WTC11 (cell line): ENCODE data around the gene GSG1L. TPM values are rescaled to one million over a fixed set of nuclear protein-coding genes. Genes with fewer than 3 reads are reported as not detected.

ENCODE experiments used
- ATAC-seq: fragments of 200-7000 bp; cut with Tn5 transposase; 2 replicates; pipeline ENCODE4 v1.10.0; 2021; ENCODE audit warnings: mild to moderate bottlenecking, moderate library complexity
- CTCF ChIA-PET: fragments of 300-600 bp; sonication (Branson Sonifier 250); formaldehyde crosslinking; loops from one replicate; lab custom pipeline; 2021; ENCODE audit warnings: antibody characterized with exemption; lab: Charles Lee
- POLR2A ChIA-PET: fragments of 350-600 bp; sonication (Branson Sonifier 250); formaldehyde crosslinking; loops from one replicate; lab custom pipeline; 2021; ENCODE audit warnings: antibody characterized with exemption; lab: Charles Lee
- DNase-seq: peaks from one replicate; pipeline ENCODE4 v3.0.0; 2021; ENCODE audit warnings: low spot score
- H3K27ac Mint-ChIP-seq: 2 replicates; pipeline ENCODE4 v1.8.0; 2021; ENCODE audit warnings: mixed read lengths
- H3K27me3 Mint-ChIP-seq: 2 replicates; pipeline ENCODE4 v1.8.0; 2021; ENCODE audit warnings: low read depth, mild to moderate bottlenecking, moderate library complexity, mixed read lengths
- H3K36me3 Mint-ChIP-seq: 2 replicates; pipeline ENCODE4 v1.8.0; 2021; ENCODE audit warnings: mixed read lengths
- H3K4me1 Mint-ChIP-seq: 2 replicates; pipeline ENCODE4 v1.8.0; 2022; ENCODE audit warnings: mixed read lengths
- H3K4me3 Mint-ChIP-seq: 2 replicates; pipeline ENCODE4 v1.8.0; 2021; ENCODE audit warnings: mild to moderate bottlenecking, moderate library complexity, mixed read lengths
- H3K9me3 Mint-ChIP-seq: 2 replicates; pipeline ENCODE4 v1.8.0; 2021; ENCODE audit warnings: mixed read lengths
- CDX4 ChIP-seq: fragments of 250-450 bp; sonication (Bioruptor Pico); IDR thresholded peaks from 2 replicates; pipeline ENCODE4 v1.9.0; 2021; ENCODE audit warnings: moderate library complexity, mild to moderate bottlenecking, inconsistent platforms, borderline replicate concordance
- CTCF ChIP-seq: fragments of 200-600 bp; IDR thresholded peaks from 2 replicates; pipeline ENCODE4 v1.8.0; 2022; ENCODE audit warnings: antibody characterized with exemption
- E2F1 ChIP-seq: sonication (generic); formaldehyde crosslinking; IDR thresholded peaks from 2 replicates; pipeline ENCODE4 v1.8.0; 2022; ENCODE audit warnings: mild to moderate bottlenecking, missing genetic modification reagents
- ELF4 ChIP-seq: sonication (generic); formaldehyde crosslinking; IDR thresholded peaks from 2 replicates; pipeline ENCODE4 v1.8.1; 2022; ENCODE audit warnings: low read depth, mild to moderate bottlenecking, moderate library complexity, missing genetic modification reagents
- EMX1 ChIP-seq: fragments of 250-450 bp; sonication (Bioruptor Pico); IDR thresholded peaks from 2 replicates; pipeline ENCODE4 v1.8.0; 2021; ENCODE audit warnings: mild to moderate bottlenecking
- ESRRA ChIP-seq: sonication (generic); formaldehyde crosslinking; IDR thresholded peaks from 2 replicates; pipeline ENCODE4 v1.8.1; 2022; ENCODE audit warnings: mild to moderate bottlenecking, missing genetic modification reagents, borderline replicate concordance
- FOXK1 ChIP-seq: sonication (generic); formaldehyde crosslinking; IDR thresholded peaks from 2 replicates; pipeline ENCODE4 v1.8.0; 2022; ENCODE audit warnings: mild to moderate bottlenecking, moderate library complexity, missing genetic modification reagents
- IRF1 ChIP-seq: sonication (generic); formaldehyde crosslinking; IDR thresholded peaks from 2 replicates; pipeline ENCODE4 v1.8.0; 2023; ENCODE audit warnings: missing genetic modification reagents
- IRF2 ChIP-seq: sonication (generic); formaldehyde crosslinking; IDR thresholded peaks from 2 replicates; pipeline ENCODE4 v1.8.0; 2022; ENCODE audit warnings: low read depth, missing genetic modification reagents, borderline replicate concordance
- NR2C2 ChIP-seq: sonication (generic); formaldehyde crosslinking; IDR thresholded peaks from 2 replicates; pipeline ENCODE4 v1.8.0; 2022; ENCODE audit warnings: mild to moderate bottlenecking, missing genetic modification reagents
- OVOL2 ChIP-seq: fragments of 250-450 bp; sonication (Bioruptor Pico); IDR thresholded peaks from 2 replicates; pipeline ENCODE4 v1.9.0; 2021; ENCODE audit warnings: mild to moderate bottlenecking, borderline replicate concordance
- TCF7 ChIP-seq: sonication (generic); formaldehyde crosslinking; IDR thresholded peaks from 2 replicates; pipeline ENCODE4 v1.8.0; 2022; ENCODE audit warnings: mild to moderate bottlenecking, low read depth, missing genetic modification reagents, moderate library complexity
- TEAD1 ChIP-seq: sonication (generic); formaldehyde crosslinking; IDR thresholded peaks from 2 replicates; pipeline ENCODE4 v1.8.0; 2022; ENCODE audit warnings: mild to moderate bottlenecking, missing genetic modification reagents
- ZBTB43 ChIP-seq: sonication (generic); formaldehyde crosslinking; IDR thresholded peaks from 2 replicates; pipeline ENCODE4 v1.8.1; 2023; ENCODE audit warnings: mild to moderate bottlenecking, missing genetic modification reagents
- ZMAT4 ChIP-seq: fragments of 250-450 bp; sonication (Bioruptor Pico); IDR thresholded peaks from 2 replicates; pipeline ENCODE4 v1.9.0; 2021; ENCODE audit warnings: mild to moderate bottlenecking
- ZNF121 ChIP-seq: sonication (generic); formaldehyde crosslinking; IDR thresholded peaks from 2 replicates; pipeline ENCODE4 v1.8.0; 2023; ENCODE audit warnings: missing genetic modification reagents
- ZNF423 ChIP-seq: fragments of 250-450 bp; sonication (Bioruptor Pico); IDR thresholded peaks from 2 replicates; pipeline ENCODE4 v2.1.2; 2022; ENCODE audit warnings: mild to moderate bottlenecking, moderate library complexity
- ZNF425 ChIP-seq: fragments of 250-450 bp; sonication (Bioruptor Pico); conservative IDR thresholded peaks from 2 replicates; pipeline ENCODE4 v1.9.0; 2021; ENCODE audit warnings: mild to moderate bottlenecking
- ZSCAN18 ChIP-seq: fragments of 250-450 bp; sonication (Bioruptor Pico); IDR thresholded peaks from 2 replicates; pipeline ENCODE4 v2.1.2; 2022; ENCODE audit warnings: mild to moderate bottlenecking, moderate library complexity
- total RNA-seq: library from RNA; stranded (reverse); gene quantifications from 3 replicates; pipeline ENCODE4 v1.2.3, GENCODE V29; 2021

Gene GSG1L
- total RNA-seq, 1 experiment from 2014 or later: 0.28 TPM

- Mint-ChIP-seq H3K27ac (no peak overlapping the region), H3K4me1 (0 out of 2 replicates have a peak, but pooled peaks cover 2% of the 10 kb centered on the region), H3K27me3 (no peaks in the 10 kb centered on the region), H3K4me3 (no peak overlapping the region), H3K9me3 (no peaks in the 10 kb centered on the region), H3K36me3 (no peaks in the 10 kb centered on the region)
- no peak for TF ChIP-seq ZBTB43 (CRISPR knock-in tag)
- TF ChIP-seq ZMAT4 (CRISPR knock-in tag): no peak
- TF ChIP-seq EMX1 (CRISPR knock-in tag): no peak
- TF ChIP-seq FOXK1 (CRISPR knock-in tag): no peak
- no peak for TF ChIP-seq TEAD1 (CRISPR knock-in tag)
- TF ChIP-seq IRF2: no peak
- no peak for TF ChIP-seq TCF7
- no peak for TF ChIP-seq NR2C2 (CRISPR knock-in tag)
- no peak for TF ChIP-seq ESRRA (CRISPR knock-in tag)
- no peak for TF ChIP-seq ELF4 (CRISPR knock-in tag)
- ChIA-PET POLR2A (no interaction called here), CTCF (interaction anchor here (0.8 to 4.1 kb wide), 50 partner anchors 8 to 313 kb away, joined by 3 to 100 read pairs (median 6); no protein-coding TSS in a partner anchor)
- no peak for ATAC-seq
- no peak for DNase-seq
These were observed 282.9 kb downstream of the GSG1L start for GRCh38 chr16:27780468-27781194.

GRCh38 chr16:27779641-27780164 is 283.8 kb downstream of the GSG1L start:
- TF ChIP-seq CDX4 (CRISPR knock-in tag): no peak
- peak; percentile 31; the same call in 1 of the 2 replicates for TF ChIP-seq CTCF
- no peak overlapping the region for H3K4me3 Mint-ChIP-seq
- 0 out of 2 replicates have a peak, but pooled peaks cover 2% of the 10 kb centered on the region for H3K4me1 Mint-ChIP-seq
- no peaks in the 10 kb centered on the region for H3K36me3 Mint-ChIP-seq
- peak; percentile 90 for ATAC-seq
- H3K27me3 Mint-ChIP-seq: no peaks in the 10 kb centered on the region
- peak; percentile 82 for DNase-seq
- CTCF ChIA-PET: interaction anchor here (0.6 to 4.1 kb wide), 56 partner anchors 8 to 314 kb away, joined by 3 to 100 read pairs (median 5); no protein-coding TSS in a partner anchor
- POLR2A ChIA-PET: no interaction called here
- H3K9me3 Mint-ChIP-seq: no peaks in the 10 kb centered on the region
- no peak overlapping the region for H3K27ac Mint-ChIP-seq

GRCh38 chr16:27778926-27779570 is 284.5 kb downstream of the GSG1L start:
- Mint-ChIP-seq H3K4me1 (0 out of 2 replicates have a peak, but pooled peaks cover 2% of the 10 kb centered on the region), H3K9me3 (no peaks in the 10 kb centered on the region), H3K4me3 (no peak overlapping the region), H3K27me3 (no peaks in the 10 kb centered on the region), H3K36me3 (no peaks in the 10 kb centered on the region), H3K27ac (no peak overlapping the region)
- DNase-seq (no peak), ATAC-seq (no peak)
- ChIA-PET POLR2A (no interaction called here), CTCF (interaction anchor here (0.7 to 4.1 kb wide), 47 partner anchors 7 to 292 kb away, joined by 3 to 100 read pairs (median 6); no protein-coding TSS in a partner anchor)
- TF ChIP-seq ZSCAN18 (CRISPR knock-in tag): no peak
- TF ChIP-seq ZNF425 (CRISPR knock-in tag): no peak
- TF ChIP-seq OVOL2 (CRISPR knock-in tag): no peak
- TF ChIP-seq ZNF423 (CRISPR knock-in tag): no peak
- TF ChIP-seq E2F1 (CRISPR knock-in tag): no peak
- no peak for TF ChIP-seq IRF1 (CRISPR knock-in tag)
- no peak for TF ChIP-seq ZNF121 (CRISPR knock-in tag)
